ENCODE results near the gene POU2AF3.
"Not testable (repeated sequence)": the region's sequence is repeated elsewhere in the genome, so short reads cannot be mapped to it uniquely, and the experiment has no call there.

Gene POU2AF3

DNA sequence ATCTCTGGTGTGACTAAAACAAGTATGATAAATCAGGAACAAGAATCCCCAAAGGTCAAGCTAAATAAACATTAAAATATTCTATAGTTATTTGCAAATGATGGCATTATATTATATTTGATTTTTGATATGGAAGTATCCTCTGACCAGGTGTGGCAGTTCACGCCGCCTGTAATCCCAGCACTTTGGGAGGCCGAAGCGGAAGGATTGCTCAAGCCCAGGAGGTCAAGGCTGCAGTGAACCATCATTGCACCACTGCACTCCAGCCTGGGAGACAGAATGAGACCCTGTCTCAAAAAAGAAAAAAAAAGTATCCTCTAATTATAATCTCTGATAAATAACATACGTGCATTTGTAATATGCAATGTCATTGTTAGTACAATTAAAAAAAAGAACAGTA, 6.6 kb upstream of the POU2AF3 start:
- H3K4me3 Mint-ChIP-seq: no peak overlapping the region
- no peaks in the 10 kb centered on the region for H3K9me3 Mint-ChIP-seq
- ATAC-seq (no peak), DNase-seq (no peak)
- no peaks in the 10 kb centered on the region for H3K4me1 Mint-ChIP-seq
- H3K27me3 Mint-ChIP-seq: peaks cover 2% of the 10 kb centered on the region
- no peak overlapping the region for H3K27ac Mint-ChIP-seq

DNA sequence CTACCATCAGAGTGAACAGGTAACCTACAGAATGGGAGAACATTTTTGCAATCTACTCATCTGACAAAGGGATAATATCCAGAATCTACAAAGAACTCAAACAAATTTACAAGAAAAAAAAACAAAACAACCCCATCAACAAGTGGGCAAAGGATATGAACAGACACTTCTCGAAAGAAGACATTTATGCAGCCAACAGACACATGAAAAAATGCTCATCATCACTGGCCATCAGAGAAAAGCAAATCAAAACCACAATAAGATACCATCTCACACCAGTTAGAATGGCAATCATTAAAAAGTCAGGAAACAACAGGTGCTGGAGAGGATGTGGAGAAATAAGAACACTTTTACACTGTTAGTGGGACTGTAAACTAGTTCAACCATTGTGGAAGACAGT, 5.9 kb upstream of the POU2AF3 start:
- not testable (repeated sequence) for H3K4me1 Mint-ChIP-seq, H3K27ac Mint-ChIP-seq, H3K27me3 Mint-ChIP-seq, ATAC-seq, DNase-seq, H3K9me3 Mint-ChIP-seq, H3K4me3 Mint-ChIP-seq

DNA sequence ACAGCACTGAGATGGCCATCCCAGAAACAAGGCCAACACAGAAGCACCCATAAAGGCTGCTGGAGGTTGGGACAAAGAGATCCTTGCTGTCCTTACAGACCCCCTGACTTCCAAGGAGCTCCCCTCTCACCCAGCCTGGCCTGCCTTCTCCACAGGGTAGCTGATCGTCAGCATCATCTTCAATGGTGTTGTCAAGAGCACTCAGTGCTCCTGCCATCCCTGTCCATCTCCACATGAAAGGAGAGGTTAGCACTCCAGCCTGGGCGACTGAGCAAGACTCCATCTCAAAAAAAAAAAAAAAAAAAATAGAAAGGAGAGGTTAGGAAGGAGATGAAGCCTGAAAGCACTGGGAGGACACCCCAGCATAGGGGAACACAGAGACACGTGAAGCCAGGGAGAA, 2.1 kb upstream of the POU2AF3 start:
- H3K9me3 Mint-ChIP-seq: no peaks in the 10 kb centered on the region
- H3K4me3 Mint-ChIP-seq: no peak overlapping the region
- no peak overlapping the region for H3K27ac Mint-ChIP-seq
- H3K27me3 Mint-ChIP-seq: peaks cover 41% of the 10 kb centered on the region
- ATAC-seq: no peak
- no peak for DNase-seq
- H3K4me1 Mint-ChIP-seq: no peaks in the 10 kb centered on the region

DNA sequence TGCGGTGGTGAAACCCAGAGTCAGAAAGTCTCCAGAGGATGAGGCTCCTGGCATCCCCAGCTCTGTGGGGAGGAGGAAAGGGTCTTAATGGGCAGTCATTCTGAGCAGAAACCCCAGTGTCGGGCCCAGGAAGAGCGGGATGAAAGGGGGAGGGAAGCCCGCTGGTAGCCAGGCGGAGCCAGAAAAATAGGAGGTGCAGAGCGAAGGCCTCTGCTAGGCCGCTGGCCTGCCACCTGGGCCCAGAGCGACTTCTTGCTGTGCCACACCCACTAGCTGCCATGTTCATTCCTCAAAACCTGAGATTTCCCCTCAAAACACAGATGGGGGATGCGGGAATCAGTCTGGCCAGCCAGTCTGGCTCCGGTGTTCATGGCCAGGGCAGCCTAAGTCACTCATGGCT, 650 bp upstream of the POU2AF3 start:
- peaks cover 53% of the 10 kb centered on the region for H3K27me3 Mint-ChIP-seq

DNA sequence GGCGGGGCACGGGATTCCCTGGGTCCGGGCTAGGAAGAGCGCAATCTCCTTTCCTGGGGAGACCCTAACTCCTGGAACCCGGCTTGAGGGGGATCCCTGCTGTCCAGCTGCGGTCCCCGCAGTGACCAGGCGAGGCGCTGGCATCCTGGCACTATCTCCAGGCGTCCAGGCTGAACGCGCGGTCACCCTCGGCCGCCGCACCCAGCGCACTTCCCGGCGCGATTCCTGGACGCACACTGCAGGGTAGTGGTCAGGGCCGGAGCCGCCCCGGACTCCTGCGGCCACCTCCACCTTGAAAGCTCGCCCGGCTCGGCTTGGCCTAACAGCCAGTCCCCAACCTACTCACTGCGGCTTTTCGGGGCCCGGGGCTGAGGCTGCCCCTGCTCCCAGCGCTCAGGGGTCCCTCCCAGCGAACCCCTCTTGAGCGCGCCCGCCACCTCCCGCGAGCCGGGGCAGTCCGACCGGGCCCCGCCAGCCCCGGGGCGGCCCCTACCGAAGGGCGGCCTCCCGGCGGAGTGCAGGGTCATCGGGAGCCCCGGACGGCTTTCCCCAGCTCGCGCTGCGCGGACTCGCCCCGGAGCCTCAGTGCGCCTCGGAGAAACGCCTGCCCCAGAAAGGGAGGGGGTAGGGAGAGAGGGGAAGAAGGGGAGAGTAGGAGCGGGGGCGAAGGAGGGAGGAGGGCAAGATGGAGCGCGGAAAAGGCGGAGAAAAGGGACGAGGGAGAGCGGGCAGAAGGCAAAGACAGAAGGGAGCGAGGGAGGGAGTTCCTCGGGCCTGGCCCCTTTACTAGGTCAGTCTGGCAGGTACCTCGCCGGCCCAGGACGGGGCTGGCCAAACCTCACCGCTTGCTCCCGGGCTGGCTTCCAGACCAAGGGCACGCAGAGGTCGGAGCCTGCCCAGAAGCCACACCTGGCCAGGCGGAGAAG, 1.0 kb downstream of the POU2AF3 start:
- Mint-ChIP-seq H3K9me3 (no peaks in the 10 kb centered on the region), H3K27ac (no peak overlapping the region), H3K4me1 (no peaks in the 10 kb centered on the region), H3K27me3 (peaks cover 60% of the 10 kb centered on the region), H3K4me3 (peak overlapping the region; percentile 22 to 59)
- ATAC-seq (peak; percentile 57), DNase-seq (peak; percentile 14 to 23)

More for the DNA sequence above, 650 bp upstream of the POU2AF3 start:
- DNase-seq: no peak
- H3K4me3 Mint-ChIP-seq: no peak overlapping the region
- H3K4me1 Mint-ChIP-seq: no peaks in the 10 kb centered on the region
- H3K27ac Mint-ChIP-seq: no peak overlapping the region
- ATAC-seq: no peak
- H3K9me3 Mint-ChIP-seq: no peaks in the 10 kb centered on the region

DNA sequence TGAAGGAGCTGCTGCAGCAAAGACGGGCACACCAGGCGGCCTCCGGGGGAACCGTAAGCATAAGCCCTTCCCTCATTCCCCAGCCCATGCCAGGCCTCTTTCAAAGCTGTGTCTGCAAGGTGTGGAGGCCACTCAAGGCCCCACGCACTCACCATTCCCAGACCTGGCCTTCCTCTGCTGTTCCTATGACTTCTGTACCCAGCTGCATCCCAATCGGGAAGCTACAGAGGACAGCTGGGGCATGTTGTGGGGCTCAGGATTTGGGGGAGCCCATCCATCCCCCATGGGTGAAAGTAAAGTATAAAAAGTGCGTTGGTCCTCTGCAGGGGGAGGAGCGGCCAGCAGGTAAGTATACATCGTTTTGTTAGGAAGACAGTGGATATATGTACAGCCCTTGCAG, 2.2 kb downstream of the POU2AF3 start:
- peaks cover 71% of the 10 kb centered on the region for H3K27me3 Mint-ChIP-seq
- H3K4me3 Mint-ChIP-seq: peak overlapping the region in 1 of 2 donors; percentile 59
- DNase-seq: no peak
- H3K4me1 Mint-ChIP-seq: no peaks in the 10 kb centered on the region
- ATAC-seq: no peak
- no peak overlapping the region for H3K27ac Mint-ChIP-seq
- H3K9me3 Mint-ChIP-seq: no peaks in the 10 kb centered on the region

DNA sequence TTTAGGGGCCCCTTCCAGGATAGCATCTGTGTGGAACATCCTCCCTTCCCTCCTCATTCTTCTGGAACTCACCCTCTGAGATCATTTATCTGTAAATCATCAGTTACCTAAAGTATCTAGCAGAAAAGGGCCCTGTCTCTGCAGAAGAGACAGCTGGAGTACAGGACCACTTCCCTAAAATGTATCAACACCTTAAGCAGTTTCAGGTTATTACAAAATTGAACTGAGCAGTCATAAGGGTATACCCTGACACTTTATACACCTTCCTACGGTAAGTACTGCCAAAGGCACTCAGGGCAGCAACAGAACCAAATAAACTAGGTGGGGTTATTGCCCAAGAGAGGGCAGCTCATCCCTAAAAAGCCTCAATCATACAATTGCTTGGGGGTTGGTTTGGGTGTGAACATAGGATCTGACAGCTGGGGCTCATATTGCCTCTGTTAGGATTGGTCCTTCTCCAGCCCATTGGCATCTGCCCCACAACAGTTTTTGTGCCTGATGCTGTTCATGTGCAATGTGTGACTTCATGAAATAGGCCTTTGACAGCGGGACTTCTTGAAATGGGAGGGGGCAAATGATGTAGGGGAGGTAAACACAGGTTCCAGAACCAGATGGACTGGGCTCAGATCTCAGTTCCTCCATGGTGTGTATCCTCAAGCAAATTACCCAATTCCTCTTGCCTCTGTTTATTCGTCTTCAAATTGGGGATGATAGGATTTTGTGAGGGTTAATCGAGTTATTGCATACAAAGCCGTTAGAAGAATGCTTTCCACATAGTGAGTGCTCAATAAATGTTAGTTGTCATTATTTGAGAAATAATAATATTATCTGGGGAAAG, 2.9 kb downstream of the POU2AF3 start:
- peaks cover 77% of the 10 kb centered on the region for H3K27me3 Mint-ChIP-seq
- no peak for DNase-seq
- H3K4me3 Mint-ChIP-seq: no peak overlapping the region
- ATAC-seq: no peak
- H3K9me3 Mint-ChIP-seq: no peaks in the 10 kb centered on the region
- H3K27ac Mint-ChIP-seq: no peak overlapping the region
- H3K4me1 Mint-ChIP-seq: no peaks in the 10 kb centered on the region

DNA sequence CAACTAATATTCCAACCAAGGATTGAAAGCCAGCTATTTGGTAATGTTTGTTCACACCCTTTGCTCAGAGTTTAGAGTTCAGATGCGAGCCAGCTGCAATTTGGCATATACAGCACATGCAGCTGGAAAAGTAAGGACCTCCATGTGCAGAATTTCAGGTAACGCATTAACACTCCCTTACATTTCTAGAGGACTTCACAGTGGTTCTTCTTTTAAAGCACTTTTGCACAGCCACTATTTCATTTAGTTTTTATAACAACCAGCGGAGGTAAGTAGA, 3.4 kb downstream of the POU2AF3 start:
- Mint-ChIP-seq H3K9me3 (no peaks in the 10 kb centered on the region), H3K27me3 (peaks cover 81% of the 10 kb centered on the region), H3K27ac (no peak overlapping the region), H3K4me3 (no peak overlapping the region), H3K4me1 (no peaks in the 10 kb centered on the region)
- no peak for DNase-seq
- ATAC-seq: no peak

DNA sequence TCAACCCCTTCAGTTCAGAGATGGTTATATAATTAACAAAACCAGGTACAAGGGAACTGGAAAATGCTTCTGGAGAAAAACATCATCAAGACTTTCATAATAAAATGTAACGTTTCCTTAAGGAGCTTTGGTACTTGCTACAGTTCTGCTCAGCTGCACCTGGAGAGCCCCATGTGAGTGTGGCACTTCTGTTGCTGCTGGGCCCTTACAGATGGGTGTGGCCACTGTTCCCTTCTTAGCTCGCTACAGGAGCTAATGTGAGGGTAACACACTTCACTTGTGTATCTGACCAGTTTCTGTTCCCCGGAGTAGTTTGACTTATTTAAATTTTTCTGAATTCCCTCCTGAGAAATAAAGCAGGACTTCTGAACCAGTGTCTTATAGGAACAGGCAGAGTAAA, 4.0 kb downstream of the POU2AF3 start:
- Mint-ChIP-seq H3K4me1 (no peaks in the 10 kb centered on the region), H3K27me3 (peaks cover 81% of the 10 kb centered on the region), H3K4me3 (no peak overlapping the region), H3K27ac (no peak overlapping the region), H3K9me3 (no peaks in the 10 kb centered on the region)
- ATAC-seq: no peak
- DNase-seq: no peak

DNA sequence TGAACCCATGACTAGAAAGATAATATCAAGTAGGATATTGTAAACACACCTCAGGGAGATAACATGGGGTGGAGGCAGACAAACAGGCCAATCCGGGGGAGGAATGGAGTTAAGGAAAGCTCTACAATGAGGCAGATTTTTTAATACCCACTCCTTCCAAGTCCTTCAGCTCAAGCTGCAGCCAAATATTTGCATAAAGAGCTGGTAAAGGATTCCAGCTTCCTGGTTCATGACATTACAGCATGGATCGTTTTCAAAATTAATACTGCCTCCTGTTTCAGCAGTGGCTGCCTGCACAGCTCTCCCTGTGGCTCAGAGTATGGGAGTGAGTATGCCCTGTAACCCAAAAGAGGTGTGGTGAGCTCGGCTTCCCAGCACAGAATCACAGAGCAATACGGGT, 5.1 kb downstream of the POU2AF3 start:
- Mint-ChIP-seq H3K9me3 (no peaks in the 10 kb centered on the region), H3K27ac (no peak overlapping the region), H3K27me3 (peaks cover 81% of the 10 kb centered on the region), H3K4me1 (no peaks in the 10 kb centered on the region), H3K4me3 (no peak overlapping the region)
- ATAC-seq (no peak), DNase-seq (no peak)

DNA sequence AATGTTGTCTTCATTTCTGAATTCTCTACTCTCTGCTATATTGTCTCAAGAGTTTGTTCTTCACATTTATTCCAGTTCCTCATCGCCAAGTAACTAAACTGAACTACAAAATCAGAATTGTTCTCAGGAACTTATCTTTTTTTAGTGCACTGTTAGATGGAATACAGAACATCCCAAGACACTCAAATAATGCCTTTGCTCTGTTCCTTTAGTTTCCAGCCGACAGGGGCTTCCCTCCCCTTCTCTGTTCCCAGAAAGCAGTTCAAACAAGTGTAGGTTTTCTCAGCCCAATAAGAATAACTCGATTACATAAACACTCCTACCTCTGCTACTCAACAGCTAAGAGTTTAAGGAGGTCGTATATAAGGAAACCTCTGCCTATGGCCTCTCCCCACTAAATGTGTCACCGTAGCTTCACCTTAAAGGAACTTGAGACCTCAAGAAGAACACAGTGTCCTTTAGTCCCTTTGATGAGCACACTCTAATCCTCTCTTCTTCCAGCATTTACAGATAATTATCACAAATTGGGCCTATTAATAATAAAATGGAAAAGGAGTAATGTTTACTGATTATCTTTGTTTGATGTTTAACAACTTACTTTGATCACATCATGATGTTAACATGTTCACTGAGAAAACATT, 6.9 kb downstream of the POU2AF3 start:
- no peak overlapping the region for H3K27ac Mint-ChIP-seq
- no peak for ATAC-seq
- H3K4me3 Mint-ChIP-seq: no peak overlapping the region
- no peaks in the 10 kb centered on the region for H3K9me3 Mint-ChIP-seq
- no peaks in the 10 kb centered on the region for H3K4me1 Mint-ChIP-seq
- peaks cover 66% of the 10 kb centered on the region for H3K27me3 Mint-ChIP-seq
- DNase-seq: no peak

DNA sequence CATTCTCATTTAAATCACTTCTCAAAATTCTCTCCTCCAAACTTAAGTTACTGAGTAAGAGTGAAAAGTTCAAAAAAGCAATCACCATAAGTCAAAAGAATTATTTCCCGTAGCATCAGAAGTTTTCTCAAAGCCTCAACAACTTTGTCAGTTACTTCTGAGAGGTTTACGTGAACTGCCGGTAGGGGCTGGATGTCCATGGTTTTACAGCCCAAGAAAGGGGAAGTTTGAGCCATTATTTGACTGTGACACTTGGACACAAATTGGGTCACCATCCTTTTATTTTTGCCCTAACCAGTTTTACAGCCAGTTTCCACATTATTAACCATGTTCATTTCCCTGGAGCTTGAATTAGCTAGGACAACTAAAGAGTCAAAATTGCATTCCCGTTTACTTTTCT, 7.5 kb downstream of the POU2AF3 start:
- DNase-seq (no peak), ATAC-seq (no peak)
- Mint-ChIP-seq H3K4me1 (no peaks in the 10 kb centered on the region), H3K4me3 (no peak overlapping the region), H3K27ac (no peak overlapping the region), H3K9me3 (no peaks in the 10 kb centered on the region), H3K27me3 (peaks cover 60% of the 10 kb centered on the region)

DNA sequence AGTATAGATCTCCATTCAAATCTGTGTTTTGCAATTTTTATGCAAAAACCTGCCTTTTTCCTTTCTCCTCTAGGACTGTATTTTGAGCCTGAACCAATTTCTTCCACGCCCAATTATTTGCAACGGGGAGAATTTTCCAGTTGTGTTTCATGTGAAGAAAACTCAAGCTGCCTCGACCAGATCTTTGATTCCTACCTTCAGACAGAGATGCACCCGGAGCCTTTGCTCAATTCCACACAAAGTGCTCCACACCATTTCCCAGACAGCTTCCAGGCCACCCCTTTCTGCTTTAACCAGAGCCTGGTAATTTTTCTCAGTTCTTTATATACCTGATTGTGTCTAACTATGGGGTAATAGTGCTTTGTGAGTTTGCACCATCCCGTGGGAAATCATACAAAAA, 8.0 kb downstream of the POU2AF3 start:
- Mint-ChIP-seq H3K4me3 (no peak overlapping the region), H3K27me3 (peaks cover 58% of the 10 kb centered on the region), H3K27ac (no peak overlapping the region), H3K4me1 (no peaks in the 10 kb centered on the region), H3K9me3 (no peaks in the 10 kb centered on the region)
- ATAC-seq (no peak), DNase-seq (no peak)

DNA sequence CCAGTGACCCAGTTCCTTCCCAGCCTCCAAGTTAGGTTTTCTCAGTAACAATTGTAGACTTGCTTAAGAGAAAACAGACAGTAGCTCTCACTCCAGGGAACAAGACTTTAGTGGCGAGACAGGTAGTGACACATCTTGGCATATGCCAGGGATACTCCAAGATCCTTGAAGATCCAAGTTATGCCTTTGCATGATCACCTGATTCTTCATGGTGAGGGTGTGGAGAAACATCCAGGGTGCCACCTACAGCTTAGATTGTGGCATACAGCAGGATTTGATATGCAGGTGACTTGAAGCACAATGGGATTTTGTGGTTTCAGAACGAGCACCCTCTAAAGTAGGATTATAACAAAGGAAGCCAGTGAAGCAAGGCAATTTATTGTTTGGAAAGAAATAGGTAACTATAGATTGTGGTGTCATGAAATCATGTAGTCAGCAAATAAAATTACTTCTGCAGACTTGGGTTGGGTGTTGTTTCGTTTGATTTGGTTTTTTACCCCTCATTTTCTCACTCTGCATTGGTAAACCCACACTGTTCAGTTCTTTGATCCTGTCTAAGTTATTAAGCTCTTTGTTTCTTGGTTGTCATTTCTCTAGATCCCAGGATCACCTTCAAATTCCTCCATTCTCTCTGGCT, 9.2 kb downstream of the POU2AF3 start:
- no peaks in the 10 kb centered on the region for H3K9me3 Mint-ChIP-seq
- H3K27me3 Mint-ChIP-seq: peaks cover 48% of the 10 kb centered on the region
- no peak overlapping the region for H3K27ac Mint-ChIP-seq
- H3K4me1 Mint-ChIP-seq: no peaks in the 10 kb centered on the region
- no peak for ATAC-seq
- no peak for DNase-seq
- no peak overlapping the region for H3K4me3 Mint-ChIP-seq

DNA sequence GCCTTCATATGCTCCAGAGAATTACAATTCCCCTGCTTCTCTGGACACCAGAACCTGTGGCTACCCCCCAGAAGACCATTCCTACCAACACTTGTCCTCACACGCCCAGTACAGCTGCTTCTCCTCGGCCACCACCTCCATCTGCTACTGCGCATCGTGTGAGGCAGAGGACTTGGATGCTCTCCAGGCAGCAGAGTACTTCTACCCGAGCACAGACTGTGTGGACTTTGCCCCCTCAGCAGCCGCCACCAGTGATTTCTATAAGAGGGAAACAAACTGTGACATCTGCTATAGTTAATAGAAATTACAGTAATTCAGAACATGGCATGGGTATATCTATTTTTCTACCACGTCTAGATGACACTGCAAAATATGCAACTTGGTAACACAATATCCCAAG, 9.8 kb downstream of the POU2AF3 start:
- no peak for ATAC-seq
- DNase-seq: no peak
- peaks cover 42% of the 10 kb centered on the region for H3K27me3 Mint-ChIP-seq
- no peaks in the 10 kb centered on the region for H3K9me3 Mint-ChIP-seq
- H3K4me3 Mint-ChIP-seq: no peak overlapping the region
- H3K27ac Mint-ChIP-seq: no peak overlapping the region
- no peaks in the 10 kb centered on the region for H3K4me1 Mint-ChIP-seq
